Stimulated activated CD8-positive, alpha-beta memory T cell treated with anti-CD3 and anti-CD28 coated beads, Interleukin-7, amount 100 ng/mL, for 24 hours (primary cell): ENCODE data around the gene COBL.

ENCODE experiments used
- DNase-seq: peaks from one replicate; pipeline ENCODE4 v3.0.0-alpha.2; 2020; ENCODE audit warnings: low read depth

The COBL gene

DNA sequence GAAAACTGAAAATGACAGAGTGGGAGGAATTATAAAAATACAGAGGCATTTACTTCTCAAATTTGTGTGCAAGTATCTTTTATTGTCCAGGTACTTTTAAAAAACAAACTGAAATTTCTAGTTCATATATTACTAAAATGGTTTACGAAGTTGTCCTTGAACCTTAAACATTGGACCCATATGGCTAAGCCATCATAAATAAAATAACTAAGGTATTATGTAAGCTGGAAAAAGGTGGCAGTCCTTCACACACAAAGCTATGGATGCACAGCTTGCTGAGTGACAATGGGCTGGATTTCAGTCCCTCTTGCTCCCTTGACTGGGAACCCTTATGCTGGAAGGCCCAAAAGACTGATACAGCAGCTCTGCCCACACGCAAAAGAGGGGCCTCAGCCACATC is 66.1 kb downstream of the COBL start:
- no peak for DNase-seq

DNA sequence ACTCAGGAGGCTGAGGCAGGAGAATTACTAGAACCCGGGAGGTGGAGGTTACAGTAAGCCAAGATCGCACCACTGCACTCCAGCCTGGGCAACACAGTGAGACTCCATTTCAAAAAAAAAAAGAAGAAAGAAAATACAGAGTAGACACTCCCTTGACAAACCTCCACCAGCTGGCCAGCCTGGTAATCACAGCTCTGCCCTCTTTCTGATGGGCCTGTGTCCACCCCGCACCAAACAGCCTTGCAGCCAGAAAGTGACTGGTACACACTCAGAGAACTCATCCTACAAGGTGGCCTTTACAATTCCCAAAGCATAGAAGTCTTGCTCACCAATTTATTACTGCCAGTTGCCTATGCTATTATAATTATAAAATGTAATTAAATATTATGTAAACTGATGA is 66.6 kb downstream of the COBL start:
- no peak for DNase-seq

DNA sequence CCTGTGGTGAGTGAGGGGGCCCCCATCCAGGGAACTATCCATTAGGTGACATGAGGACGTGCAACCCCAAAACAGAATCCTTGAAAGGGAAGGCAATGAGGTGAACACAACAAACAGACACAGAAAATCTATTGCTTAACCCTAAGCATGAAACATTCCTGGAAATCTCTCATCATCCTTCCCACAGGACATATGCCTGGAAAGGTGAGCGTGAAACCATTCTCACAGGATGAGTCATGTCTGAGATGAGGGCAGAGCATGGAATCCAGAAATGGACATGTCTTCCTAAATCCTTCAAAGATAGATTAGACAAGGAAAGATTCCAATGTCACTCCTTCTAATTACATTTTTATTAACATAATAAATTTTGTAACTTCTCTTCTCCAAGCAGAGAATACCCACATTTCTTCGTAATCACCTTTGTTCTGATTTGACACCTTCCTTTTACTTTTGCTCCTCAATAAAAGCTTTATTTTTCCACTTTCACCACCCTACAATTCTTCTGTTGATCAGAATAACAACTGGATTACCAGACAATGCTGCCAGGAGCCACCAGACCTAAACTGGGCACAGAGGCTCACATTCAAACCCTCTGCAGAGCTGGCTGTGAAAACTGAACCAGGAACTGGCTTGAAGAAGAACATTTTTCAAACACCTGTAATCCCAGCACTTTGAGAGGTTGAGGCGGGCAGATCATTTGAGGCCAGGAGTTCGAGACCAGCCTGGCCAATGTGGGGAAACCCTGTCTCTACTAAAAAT is 67.2 kb downstream of the COBL start:
- no peak for DNase-seq

DNA sequence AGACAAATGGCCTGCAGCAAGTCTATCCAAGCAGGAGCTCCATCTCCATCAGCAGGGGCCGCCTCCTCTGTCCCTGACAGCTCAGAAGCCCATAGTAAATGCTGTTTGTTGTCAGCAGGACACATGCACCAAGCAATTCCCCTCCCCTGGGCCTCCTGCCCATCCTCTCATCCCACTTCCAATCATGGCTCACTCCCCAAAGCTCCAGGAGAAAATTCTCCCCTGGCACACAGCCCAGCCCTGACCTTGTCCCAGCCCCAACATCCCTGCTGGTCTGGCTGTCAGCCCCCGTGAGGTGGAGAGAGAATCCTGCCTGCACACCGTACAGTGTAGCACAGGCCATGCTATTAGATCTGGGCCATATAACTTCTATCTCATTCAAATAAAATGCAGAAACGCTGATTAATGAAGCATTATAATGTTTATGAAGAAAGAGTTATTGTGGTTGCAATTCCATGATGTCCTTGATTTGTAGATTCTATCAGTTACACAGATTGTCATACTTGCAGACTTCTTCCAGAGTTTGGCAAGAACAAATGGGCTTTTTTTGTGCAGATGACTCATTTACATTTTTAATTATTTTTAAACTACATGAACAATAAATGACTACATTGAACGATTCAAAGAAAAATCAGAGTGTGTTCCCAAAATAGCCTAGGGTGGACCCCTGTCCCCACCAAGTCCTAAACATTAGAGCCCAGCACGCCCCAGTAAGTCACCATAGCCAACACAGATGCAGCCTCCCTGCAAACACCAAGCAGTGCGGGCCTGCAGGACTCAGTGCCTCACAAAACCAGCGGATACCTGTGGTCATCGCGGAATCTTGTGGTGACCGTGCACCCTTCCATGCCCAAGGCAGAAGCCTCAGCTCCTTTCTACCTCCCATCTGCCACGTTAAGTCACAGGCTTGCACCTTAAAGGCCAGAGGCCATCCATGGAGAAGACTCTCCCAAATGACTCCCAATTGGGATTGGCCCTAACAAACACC is 70.1 kb downstream of the COBL start:
- no peak for DNase-seq

DNA sequence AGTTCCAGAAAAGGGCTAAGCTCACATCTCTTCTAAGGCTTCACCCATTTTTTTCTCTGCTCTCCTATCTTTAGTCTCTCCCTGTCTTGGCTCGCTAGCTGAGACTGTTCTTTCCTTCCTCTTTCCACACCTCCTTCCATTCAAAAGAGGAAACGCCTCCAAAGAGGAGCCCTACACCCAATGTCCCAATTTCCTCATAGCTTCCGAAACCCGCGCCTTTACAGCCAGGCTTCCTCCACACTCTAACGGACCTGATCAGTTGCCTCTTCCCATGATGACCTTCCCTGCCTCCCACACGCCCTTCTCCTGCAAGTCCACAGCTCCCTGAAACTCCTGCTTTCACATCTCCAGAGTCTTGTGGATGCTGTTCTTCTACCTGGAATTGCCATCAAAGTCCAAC is 71.7 kb downstream of the COBL start:
- DNase-seq = no peak

DNA sequence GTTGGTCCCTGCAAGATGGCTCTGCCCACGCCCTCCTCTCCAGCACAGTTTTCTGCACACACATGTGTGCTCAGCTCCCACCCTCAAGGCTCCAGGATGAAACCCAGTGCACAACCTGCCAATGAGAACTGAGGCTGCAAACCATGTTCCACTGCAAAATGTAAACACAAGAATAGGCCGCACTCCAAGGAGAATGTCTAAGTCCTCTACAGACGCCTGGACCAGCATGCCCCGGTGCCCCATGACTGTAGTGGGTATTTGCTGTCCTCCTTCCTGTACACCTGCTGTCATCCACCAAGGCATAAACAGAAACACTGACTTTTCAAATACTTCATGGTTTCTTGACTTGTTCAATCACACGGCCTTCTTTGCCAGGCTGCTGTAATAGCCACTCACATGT is 72.6 kb downstream of the COBL start:
- no peak for DNase-seq

DNA sequence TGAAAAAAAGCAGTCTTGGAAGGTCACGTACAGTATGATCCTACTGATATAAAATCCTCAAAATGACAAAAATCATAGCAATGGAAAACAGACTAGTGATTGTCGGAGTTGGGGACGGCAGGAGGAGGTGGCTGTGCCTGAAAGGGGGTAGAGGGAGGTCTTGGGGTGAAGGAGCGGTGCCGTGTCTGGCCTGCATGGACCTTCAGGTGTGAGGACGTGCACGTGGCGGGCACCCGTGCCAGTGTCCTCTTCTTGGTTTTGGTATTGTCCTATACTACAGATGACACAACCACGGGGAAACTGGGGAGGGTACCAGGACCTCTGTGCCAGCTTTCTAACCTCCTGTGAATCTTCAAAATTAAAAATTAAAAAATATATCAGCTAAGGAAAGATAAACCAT is 73.0 kb downstream of the COBL start:
- DNase-seq = no peak

DNA sequence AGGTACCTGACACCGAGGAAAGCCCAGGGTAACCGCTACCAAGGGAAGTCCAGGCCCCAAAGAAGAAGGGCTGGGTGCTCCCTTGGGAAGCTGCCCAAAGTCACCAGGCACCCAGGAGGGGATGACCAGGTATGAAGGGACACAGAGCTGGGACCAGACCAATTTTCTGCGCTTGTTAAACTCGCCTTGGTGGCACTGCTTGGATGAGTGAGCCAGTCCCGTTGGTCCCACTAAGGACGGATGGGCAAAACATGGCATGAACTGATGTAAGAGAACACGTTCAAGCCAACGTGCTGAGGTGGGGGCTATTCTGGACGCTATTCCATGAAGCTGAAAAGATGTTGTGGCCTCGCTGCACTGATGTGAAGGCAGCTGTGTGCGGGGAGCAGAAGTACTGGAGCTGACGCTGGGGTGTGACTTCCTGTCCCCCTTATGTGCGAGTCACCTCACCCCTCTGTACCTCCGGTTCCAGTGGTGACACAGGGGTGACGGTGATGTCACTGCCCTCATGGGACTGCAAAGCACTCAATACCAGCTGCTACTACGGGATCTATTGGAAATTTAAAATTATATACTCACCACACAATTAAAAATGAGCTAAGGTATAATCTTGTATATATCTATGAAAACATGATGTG is 73.6 kb downstream of the COBL start:
- DNase-seq = no peak

DNA sequence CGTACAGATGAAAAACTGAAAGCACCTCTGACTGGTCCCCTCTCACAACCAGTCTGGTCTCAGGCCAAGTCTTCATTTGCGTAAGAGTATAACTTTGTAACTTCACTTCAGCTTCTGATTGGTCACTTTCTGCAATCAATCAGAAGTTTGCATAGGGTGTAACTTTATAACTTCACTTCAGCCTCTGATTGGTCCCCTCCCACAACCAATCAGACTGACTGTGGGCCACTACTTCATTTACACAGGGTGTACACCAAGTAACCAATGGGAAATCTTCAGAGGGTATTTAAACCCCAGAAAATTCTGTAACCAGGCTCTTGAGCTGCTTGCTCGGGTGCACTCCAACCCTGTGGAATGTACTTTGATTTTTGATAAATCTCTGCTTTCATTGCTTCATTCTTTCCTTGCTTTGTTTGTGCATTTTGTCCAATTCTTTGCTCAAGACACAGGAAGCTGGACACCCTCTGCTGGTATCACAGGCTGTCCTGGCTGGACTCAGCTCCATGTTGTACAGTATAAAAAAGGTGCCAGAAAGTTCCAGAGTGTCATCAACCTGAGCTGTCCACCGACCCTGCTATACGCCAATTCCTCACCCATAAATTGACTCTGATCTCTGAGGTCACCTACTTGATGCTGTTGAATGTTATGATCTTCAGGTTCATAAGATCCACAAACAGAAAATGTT is 74.5 kb downstream of the COBL start:
- no peak for DNase-seq

DNA sequence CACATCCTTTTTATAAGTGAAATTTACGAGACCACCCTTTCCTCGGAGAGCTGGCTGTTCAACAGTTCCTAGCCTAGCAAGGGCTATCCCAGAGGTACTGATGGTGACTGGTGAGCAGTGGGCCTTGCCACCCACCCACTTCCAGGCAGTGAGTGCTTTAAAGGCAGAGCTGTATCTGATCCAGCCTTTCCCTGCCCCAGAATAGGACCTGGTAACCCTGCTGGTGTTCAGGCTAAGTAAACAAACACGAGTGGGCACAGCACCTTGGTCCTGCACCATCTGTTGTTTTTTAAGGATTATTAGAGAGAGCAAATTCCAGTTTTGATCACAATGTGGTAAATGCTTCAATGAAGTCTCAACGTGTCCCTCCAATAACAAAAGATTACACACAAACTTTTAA is 75.7 kb downstream of the COBL start:
- no peak for DNase-seq

DNA sequence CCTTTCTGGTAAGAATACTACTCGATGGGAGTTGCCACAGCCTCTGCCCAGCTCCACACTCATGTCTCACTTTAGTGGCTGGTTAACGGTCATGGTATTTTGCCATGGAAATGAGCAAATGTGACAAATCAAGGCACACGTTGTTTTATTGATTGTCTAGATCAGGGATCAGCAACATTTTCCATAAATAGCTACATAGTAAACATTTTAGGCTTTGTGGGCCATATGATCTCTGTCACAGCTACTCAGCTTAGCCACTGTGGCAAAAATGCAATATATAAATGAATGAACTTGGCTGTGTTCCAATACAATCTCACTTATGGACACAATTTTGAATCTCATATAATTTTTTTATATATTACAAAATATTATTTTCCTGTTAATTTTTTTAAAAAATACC is 76.9 kb downstream of the COBL start:
- DNase-seq = no peak

DNA sequence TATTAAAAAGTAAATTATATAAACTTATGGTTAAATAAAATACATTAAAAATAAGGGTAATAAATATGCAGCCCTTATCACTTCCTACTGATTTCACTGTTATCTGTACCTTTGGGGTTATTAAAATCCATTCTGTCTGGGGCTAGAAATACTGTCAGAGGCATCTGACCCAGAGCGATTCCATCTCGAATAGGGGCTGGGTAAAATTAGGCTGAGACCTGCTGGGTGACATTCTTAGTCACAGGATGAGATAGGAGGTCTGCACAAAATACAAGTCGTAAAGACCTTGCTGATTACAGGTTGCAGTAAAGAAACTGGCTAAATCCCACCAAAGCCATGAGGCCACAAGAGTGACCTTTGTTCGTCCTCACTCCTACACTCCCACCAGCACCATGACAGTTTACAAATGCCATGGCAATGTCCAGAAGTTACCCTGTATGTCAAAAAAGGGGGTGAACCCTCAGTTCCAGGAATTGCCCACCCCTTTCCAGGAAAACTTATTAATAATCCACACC is 77.6 kb downstream of the COBL start:
- no peak for DNase-seq

DNA sequence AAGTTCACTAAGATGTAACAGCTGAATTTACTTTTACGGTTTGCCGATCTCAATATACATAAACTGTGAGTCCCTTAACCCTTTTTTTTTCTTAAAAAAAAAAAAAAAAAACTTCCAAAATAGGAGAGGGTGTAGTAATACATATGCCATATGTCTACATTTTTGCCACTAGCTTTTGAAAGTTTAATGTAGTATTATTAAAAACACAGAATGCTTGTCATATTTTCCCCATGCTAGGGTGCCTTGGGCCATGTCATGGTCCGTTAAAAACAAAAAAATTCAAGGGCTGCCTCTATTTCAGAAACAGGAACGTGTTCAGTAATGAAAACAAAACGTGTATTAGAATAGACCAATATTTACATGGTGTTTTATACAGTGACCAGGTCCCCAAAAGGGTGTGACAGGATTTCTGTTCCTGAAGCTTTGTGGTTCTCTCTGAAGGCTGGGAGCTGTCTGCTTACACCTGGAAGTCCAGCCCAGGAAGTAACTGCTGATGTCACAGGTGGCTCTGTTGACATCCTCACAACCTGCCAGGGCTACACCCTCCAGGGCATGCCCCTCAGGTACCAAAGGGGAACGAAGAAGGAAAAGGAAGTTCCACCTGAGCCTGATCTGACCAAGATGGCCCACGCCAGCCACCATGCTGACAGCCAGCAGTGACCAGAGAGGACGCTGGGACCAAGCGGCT is 79.0 kb downstream of the COBL start:
- no peak for DNase-seq

DNA sequence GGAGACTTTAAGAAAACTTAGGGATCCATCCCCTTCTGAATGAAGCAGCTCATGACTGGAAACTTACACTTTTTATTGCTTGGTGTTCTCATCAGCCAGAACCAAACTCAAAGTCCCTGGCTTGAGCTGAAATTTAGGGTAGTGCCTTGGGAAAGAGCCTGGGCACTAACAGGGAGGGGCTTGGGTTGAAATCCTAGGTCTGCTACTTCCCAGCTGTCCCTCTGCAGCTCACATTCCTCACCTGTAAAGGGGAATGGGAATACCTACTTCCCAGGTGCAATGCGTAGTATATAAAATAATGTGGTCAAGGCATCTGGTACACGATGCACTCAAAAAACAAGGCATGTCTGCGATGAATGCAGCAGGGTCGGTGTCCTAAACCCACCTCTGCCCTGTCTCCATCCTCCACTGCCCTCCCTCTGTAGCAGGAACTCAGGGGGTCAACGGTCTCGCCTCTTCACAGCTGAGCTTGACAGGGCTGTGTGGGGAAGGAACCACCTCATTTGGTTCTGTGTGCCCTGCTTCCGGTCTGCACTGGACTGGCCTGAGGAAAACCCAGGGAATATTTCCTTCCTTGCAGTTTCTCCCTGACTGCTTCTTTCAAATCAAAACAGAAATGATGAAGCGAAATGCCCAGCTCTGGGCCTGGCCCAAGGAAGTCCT is 80.0 kb downstream of the COBL start:
- DNase-seq = no peak

DNA sequence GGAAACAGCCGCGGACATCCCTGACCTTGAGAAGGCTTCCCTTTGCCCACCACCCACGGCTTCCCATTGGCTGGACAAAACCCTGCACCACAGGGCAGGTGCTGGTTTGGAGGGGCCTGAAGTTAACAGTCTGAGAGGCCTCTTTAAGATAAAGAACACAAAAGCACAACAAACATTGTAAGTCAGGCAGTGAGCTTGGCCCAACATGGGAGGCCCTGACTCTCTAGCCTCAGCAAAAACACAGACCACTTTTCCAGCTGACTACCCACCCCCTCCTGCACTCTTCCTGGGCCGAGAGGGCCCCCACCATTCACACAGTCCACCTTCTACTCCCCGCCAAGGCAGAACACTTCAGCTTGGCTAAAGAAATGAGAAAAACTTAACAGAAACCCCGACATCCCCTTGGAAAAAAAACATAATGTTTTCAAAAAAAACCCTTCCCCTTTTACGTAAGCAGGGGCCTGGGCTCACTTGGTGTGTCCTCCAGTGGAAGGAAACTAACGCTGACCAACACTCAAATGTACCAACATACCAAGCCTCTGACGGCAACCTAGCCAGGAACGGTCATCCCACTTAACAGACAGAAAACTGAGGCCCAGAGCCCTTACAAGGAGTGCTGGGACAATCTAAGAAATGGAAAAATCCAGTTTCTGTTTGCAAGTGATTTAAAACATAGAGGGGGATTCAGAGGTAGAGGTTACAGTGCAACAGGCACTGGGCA is 80.9 kb downstream of the COBL start:
- DNase-seq = no peak

DNA sequence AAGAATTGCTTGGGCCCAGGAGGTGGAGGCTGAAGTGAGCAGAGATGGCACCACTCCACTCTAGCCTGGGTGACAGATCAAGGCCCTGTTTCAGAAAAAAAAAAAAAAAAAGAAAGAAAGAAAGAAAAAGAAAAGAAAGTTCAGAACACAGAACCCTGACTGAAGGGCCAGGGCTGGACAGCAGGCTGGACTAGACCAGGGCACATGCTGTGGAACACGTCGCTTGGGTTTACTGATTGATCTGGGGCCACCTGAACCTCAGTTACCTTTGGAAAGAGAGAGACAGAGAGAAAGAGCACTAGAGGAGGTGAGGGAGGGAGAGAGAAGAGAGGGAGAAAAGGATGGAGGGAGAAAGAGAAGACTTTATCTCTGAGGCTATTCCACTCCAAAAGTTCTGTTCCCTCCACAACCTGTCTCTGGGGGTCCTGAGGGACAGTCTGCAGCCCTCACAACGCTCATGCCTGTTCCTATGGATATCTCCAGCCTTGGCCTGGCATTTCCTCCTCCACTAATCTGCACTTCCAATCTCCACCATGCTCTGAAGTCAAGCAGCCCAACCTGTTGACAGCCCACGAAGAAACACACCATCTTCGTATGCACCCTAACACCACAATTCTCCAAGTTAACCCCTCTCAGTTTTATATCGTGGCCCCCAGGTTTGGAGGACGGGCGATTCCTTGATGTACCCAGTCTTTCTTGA is 81.8 kb downstream of the COBL start:
- DNase-seq = no peak

DNA sequence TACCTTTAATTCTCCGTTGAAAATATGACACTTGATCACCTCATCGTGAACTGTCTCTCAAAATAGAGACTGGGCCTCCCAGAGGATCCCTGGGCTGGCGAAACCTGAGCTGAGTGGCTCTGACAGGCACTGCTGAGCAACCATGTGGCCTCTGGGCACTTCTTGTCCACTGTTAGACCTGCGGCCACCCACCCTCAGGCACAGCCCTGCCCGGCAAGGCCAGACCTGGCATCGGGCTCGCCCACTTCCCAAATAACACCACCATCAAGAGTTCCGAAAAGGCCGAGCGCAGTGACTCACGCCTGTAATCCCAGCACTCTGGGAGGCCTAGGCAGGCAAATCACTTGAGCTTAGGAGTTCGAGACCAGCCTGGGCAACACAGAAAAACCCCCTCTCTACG is 82.5 kb downstream of the COBL start:
- DNase-seq = no peak

DNA sequence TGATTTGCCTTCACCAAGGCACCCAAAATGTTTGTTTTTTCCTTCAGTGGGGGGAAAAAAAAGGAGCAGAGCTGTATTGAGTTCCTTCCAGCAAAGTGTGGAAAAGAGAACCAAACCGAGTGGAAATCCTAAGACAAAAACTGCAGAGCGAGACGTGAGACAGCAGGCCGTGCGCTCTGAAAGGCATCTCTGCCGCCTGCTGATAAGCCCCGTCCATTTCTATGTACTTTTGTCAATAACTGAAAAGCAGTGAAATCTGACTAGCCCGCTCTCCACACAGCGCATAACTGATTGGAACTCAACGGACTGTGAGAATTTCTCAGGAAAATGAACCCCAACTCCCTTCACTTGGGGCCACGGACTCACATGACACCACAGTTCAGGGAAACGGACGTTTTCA is 83.2 kb downstream of the COBL start:
- DNase-seq = no peak

DNA sequence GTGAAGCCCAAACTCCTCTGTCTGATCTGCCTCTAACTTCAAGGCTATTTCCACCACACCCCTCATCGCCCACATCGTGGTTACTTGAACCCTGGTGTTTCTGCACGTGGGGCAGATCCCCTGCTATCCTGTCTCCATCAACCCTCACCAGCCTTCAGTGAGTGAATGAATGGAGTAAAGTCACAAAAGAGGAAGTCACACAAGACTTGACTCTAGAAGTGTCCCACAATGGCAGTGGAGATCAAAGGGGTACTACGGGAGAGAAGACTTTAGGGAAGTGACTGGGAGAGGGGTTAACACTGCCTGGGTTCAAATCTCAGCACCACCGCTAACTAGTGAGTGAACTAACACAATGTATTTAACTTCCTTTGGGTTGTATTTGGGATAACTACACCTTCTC is 85.9 kb downstream of the COBL start:
- DNase-seq = no peak

DNA sequence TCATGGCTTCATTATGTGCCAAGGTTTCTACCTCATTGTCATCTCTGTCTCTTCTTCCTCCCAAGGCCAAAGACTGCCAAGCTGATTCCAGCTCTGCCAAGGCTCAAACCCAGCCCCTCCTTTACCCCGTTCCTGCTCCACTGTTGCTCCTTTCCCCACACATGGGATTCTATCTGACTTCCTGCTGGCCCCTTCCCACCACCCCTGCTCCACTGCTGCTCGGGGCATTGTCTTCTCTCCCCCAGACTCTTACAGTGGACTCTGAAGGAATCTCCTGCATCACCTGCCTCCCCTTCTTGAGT is 86.3 kb downstream of the COBL start:
- DNase-seq = no peak
